Activated CD8-positive, alpha-beta memory T cell treated with anti-CD3 and anti-CD28 coated beads, Interleukin-2, amount 50 U/mL, for 1 hour (primary cell): Measurements from ENCODE around the gene RPLP1.
A peak's percentile ranks its signal among the peaks of the same experiment; 100 is the strongest.
"Not testable (repeated sequence)": the region's sequence is repeated elsewhere in the genome, so short reads cannot be mapped to it uniquely, and the experiment has no call there.

ENCODE experiments used
- DNase-seq: peaks from one replicate; pipeline ENCODE4 v3.0.0-alpha.2; 2020; ENCODE audit errors: extremely low read depth

RPLP1 gene

GRCh38 chr15:69439623-69440022 is 13.0 kb upstream of the RPLP1 start:
- DNase-seq: no peak

DNA sequence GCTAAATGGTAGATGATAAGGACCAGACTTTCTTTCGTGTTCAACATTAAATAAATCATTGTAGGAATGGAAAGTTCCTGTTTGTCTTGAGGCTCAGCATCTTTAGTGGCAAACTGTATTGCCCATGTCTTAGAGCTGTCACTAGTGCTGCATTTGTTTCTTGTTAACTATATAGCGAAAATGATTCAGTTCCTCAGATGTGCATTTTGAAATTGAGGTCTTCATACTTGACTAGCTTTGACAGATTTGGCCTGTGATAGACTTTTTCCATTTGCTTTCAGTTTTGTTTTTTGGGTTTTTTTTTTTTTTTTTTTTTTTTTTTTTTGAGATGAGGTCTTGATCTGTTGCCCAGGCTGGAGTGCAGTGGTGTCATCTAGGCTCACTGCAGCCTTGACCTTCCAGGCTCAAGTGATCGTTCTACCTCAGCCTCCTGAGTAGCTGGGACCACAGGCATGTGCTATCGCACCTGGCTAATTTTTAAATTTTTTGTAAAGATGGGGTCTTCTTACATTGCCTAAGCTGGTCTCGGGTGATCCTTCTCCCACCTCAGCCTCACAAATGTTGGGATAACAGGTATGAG is 9.5 kb upstream of the RPLP1 start:
- DNase-seq: no peak

DNA sequence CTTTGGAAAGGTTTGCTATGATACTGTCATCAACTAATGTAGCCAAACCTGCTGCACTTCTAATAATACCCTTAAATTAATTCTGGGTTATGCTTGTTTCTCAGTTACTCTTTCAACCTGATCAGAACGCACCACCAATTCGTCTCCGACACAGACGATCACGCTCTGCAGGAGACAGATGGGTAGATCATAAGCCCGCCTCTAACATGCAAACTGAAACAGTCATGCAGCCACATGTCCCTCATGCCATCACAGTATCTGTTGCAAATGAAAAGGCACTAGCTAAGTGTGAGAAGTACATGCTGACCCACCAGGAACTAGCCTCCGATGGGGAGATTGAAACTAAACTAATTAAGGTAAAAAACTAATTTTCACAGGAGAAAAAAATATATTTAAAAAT is 7.9 kb upstream of the RPLP1 start:
- no peak for DNase-seq

DNA sequence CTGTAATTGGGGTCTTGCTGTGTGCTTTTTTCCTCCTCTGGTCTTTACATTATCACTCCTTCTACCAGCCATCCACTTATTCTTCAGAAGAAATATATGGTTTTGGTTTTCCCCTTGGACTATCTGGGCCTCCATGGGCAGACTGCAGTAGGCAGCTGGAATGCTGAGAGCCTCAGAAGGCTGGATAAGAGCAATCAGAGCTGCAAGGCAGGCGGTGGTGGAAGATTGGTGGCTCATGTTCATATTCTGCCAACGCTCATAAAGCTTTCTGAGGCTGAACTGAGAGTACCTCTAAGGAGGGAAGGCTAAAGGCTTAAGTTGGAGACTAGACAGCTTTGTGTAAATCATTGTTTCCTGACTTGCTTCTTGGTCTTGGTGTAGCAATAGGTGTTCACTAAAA is 5.7 kb upstream of the RPLP1 start:
- DNase-seq: no peak

- not testable (repeated sequence) for DNase-seq
Measured at GRCh38 chr15:69450221-69450620, 2.4 kb upstream of the RPLP1 start.

GRCh38 chr15:69450968-69451695 is 1.5 kb upstream of the RPLP1 start:
- no peak for DNase-seq

DNA sequence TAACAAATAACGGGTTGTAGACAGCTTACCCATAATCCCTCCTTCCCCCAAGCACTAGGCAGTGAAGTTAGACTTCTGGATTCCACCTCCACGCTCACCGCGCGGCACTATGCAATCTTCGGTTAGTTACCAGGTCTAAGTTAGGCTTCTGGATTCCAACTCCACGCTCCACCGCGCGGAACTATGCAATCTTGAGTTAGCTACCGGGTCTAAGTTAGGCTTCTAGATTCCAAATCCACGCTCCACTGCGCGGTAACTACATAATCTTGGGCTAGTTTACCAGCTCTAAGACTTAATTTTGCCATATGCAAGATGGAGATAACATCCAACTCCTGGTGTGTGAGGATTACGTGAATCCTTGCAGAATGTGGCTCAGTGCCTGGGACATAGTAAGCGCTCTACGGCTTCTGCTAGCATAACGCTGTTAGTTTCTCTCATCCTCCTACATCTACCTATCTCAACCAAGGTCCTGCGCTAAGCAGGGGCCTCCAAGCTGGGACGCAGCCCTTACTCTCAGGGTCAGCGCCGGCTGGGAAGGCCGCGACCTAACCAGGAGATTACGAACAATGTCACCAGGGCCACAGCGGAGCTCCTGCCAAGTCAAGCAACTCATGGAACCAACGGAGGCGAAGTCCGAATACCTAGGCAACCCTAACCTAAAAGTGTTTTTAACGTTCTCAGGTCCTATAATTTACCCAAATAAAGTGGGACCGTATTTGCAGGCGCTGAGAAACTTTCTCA is 497 bp upstream of the RPLP1 start:
- no peak for DNase-seq

GRCh38 chr15:69454953-69455352 is 2.3 kb downstream of the RPLP1 start:
- no peak for DNase-seq

DNA sequence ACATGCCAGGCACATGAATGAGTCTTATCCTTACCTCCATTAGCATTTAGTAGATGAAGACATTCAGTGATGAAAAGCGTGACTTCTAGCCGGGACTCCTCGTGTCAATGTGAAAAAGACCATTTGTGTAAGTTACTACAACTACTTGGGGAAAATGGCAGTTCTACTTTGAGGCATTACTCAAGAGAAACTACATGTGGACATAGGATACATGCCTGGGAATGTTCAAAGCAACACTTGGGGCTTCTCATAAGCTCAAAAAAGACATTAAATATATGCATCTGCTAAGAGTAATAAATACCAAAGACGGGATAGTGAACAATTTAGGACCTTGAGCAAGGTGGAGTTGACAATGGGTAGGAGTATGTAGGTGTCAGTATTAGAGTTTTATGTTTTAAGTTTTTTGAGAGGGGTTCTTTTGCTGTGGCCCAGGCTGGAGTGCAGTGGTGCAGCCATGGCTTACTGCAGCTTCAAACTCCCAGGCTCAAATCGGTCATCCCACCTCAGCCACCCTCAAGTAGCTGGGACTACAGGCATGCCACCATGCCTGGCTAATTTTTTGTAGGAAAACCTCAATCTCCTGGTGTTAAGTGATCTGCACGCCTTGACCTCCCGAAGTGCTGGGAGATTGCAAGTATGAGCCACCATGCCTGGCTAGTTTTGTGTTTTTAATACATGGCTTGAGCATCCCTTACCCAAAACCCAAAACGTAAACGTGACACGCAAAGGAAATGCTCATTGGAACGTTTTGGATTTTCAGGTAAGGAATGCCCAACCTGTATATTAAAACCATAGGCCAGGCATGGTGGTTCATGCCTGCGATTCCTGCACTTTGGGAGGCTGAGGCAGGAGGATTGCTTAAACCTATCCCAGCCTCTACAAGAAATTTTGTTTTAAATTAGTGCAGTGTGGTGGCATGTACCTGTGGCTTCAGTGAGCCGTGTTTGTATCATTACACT is 3.9 kb downstream of the RPLP1 start:
- DNase-seq: no peak

DNA sequence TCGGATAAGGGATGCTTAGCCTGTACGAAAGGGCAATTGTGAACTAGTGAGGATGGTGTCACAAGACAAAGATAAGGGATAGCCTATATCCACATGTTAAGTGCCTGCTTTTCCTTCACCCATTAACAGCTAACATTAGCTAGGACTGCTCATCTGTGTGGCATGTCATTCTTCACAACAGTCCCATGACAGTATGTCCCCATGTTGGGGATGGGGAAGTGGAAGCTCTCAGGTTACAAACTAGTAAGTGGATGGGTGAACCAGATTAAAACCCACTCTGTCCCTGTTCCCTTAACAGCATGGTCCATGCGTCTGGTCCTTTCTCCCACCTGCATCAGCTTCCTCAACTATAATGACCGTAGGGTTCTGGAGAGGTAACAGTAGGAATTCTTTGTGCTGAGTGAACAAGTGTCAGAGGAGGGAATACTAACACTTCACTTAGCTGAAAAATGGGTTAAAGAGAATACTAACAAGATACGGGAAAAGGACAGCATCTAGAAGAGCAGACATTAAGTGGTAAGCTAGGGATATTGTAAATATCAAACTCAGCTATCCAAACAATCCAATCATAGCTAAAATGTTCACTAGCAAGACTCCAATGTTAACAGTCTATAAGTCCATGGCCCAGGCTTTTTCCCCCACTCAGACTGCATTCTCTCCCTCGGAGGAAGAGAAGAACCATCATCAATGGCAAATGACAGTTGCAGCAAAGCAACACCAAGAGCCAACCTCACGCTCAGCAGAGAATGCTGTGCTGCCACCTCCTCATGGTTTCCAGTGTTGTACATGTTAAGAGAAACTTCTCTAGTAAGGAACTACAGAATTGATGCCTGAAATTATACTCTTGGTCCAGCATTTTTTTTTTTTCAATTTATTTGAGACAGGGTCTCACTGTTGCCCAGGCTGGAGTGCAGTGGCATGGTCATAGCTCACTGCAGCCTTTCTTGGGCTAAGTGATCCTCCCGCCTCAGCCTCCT is 5.0 kb downstream of the RPLP1 start:
- DNase-seq: no peak

DNA sequence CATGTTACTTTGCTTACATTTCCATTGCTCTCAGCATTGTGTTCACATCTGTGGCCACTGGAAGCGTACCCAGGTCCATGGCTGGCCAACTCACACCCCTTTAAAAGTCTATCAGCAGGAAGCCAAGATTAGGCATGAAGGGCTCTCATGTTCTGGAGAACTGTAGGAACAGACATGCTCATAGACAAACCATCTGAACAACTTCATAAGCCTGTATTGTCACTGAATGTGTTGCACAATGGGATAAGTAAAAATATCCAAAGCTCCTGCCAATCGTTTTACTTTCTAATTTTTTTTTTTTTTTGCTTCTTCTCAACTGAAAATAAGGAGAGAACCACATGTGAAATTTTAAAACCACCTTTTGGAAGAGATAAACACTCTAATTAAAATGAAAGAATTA is 6.4 kb downstream of the RPLP1 start:
- DNase-seq: no peak

GRCh38 chr15:69460481-69460880 is 7.9 kb downstream of the RPLP1 start:
- no peak for DNase-seq

- DNase-seq: no peak
Measured at GRCh38 chr15:69462030-69462492, 9.4 kb downstream of the RPLP1 start.

DNA sequence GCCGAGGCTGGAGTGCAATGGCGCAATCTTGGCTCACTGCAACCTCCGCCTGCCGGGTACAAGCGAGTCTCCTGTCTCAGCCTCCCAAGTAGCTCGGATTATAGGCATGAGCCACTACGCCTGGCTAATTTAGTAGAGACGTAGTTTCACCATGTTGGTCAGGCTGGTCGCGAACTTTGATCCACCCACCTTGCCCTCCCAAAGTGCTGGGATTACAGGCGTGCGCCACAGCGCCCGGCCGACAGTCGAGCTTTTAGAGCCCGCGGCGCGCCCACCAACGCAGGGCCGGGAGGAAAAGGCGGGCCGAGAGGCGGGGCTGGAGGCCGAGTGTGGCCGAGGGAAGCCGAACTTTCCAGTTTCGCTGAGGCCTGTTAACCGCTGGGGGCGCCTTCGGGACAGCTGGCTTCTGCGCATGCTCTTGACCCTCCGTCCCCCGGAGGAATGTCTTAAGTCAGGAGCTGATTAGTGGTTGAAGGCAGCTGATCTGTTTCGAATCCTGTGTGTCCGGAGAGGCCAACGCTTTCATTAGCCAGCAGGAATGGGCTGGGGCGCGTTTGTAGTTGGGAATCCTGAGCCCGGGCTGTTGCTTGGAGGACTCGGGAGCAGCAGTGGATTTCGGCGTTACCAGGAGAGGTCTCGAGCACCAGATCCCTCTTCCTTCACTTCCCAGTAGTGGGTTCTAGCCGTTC is 10.0 kb downstream of the RPLP1 start:
- DNase-seq: peak; percentile 82

DNA sequence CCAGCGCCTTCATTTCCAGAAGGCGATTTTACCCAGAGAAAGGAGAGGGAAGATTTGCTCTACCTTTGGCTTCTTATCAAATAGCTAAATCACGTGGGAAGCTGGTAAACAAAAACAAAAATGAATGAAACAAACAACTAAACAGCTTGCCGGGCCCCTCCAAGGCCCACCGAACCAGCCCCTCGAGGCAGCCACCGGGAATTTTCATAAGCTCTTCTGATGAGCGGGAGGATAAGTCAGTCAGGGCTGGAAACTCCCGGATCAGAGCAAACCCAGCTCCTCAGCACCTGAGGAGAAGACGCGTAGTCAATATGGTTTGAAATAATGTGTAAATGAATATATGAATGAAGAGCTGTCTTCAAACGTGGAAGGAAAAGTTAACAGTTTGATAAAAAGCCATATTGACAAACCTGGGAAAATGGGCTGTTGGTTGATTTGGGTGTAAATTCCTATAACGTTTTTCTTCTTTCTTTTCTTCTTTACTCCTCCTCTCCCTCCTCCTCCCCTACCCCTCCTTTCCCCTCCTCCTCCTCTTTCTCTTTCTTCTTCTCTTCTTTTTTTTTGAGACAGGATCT is 10.7 kb downstream of the RPLP1 start:
- DNase-seq: no peak

DNA sequence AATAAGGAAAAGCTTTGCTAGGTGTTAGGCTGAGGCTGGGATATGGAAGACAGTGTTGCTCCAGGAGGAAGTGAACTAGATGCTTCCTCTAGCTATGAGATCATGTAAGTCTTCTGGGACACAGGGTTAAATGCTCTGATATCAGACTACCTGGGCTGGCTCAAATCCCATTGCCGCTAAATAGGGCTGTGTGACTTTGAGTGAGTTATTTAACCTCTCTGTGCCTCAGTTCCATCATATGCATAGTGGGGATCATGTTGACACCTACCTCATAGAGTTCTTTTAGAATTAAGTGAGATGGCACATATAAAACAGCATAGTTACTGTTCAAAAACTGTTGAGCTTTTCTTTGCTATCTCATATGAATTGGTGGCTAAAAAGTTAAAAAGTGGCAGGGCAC is 12.6 kb downstream of the RPLP1 start:
- no peak for DNase-seq

GRCh38 chr15:69466733-69467132 is 14.1 kb downstream of the RPLP1 start:
- DNase-seq: no peak

- no peak for DNase-seq
Measured at GRCh38 chr15:69467636-69468035, 15.0 kb downstream of the RPLP1 start.

DNA sequence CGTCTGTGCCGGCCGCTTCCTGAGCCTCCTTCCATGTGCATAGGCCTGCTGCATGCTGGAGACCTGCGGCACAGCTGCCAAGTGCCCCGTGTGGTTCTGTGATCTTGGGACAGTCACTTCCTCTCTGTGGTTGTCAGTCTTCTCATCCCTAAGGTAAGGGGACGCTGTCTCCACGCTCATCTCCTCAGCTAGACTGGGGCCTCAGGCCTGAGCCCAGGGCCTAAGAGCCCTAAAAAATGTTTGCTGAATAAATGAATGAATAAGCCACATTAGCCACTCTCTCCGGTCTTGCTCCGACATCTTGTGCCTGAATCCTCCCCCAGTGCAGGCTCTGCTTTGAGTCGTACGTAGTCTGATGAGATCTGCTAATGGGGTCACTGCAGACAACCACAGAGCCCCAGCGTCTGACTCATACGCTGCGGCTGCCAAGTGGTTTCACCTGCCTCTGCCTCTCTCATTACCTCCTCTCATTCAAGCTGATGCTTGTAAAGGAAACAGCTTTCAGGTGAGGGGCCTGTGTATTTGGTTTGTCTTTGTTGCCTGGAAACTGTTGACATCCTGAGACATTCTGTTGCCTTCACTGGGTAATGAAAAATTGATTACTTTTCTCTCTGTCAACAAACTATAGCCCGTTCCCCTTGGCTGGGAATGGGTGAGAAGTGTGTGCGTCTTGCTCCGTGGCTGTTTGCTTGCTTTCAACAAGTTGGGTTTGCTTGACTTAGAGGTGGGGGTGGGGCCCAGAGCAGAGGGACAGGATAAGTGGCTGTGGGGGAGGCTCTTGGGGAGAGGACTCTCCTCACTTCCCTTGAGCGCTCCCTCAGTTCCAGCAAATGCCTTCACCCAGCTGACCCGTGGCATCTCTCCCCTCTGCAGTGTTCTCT is 15.9 kb downstream of the RPLP1 start:
- DNase-seq: peak; percentile 79
